Central memory CD4-positive, alpha-beta T cell (primary cell): ENCODE measurements around the gene MGMT.

Experiments
- DNase-seq: peaks from one replicate; pipeline ENCODE4 v3.0.0; 2022

Gene MGMT

GRCh38 chr10:129784291-129784690 lies 317.2 kb downstream of the MGMT start:
- DNase-seq = no peak

DNA sequence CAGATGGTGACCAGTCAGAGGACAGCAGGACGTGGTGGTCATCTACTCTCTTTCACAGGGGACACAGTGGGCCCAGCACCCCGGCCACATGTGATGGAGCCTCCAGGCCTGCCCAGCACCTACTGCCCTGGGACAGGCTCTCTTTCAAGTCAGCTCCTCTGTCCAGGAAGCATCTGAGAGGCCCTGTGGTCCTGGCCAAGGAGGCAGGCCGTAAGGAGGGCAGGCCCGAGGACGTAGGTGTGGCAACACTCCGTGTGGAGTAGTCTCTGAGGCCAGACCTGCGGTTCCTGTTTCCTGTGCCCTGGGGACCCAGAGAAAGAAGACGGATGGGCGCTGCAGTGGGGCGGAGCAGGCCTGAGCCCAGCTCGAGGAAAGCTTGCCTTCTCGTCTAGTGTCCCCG lies 317.9 kb downstream of the MGMT start:
- DNase-seq = no peak

GRCh38 chr10:129785536-129785981 lies 318.5 kb downstream of the MGMT start:
- DNase-seq = no peak

- DNase-seq = no peak
These were observed 319.2 kb downstream of the MGMT start for GRCh38 chr10:129786216-129786615.

GRCh38 chr10:129787557-129787956 lies 320.5 kb downstream of the MGMT start:
- no peak for DNase-seq

- no peak for DNase-seq
These were observed 321.2 kb downstream of the MGMT start for GRCh38 chr10:129788215-129788614.

GRCh38 chr10:129790715-129791446 lies 323.8 kb downstream of the MGMT start:
- no peak for DNase-seq

- DNase-seq = no peak
These were observed 325.1 kb downstream of the MGMT start for GRCh38 chr10:129792141-129792540.

GRCh38 chr10:129792864-129793263 lies 325.8 kb downstream of the MGMT start:
- no peak for DNase-seq

DNA sequence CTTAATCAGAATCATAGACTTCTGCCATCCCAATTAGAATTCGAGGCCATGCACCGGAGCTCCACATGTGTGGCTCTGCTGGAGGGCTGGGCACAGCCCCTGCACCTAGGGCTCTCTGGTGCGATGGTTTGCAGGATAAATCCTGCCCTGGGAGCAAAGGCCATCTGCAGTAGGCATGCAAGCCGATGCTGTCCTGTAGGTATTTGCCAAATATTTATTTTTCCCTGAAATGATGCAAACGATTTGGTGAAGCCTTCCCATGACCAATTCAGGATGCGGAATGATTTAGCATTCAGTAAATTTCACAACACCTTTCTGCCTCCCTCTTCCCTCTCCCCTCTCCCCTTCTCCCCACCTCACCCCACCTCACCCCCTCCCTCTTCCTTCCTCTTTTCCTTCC lies 326.4 kb downstream of the MGMT start:
- no peak for DNase-seq

- DNase-seq = no peak
These were observed 327.0 kb downstream of the MGMT start for GRCh38 chr10:129793996-129794395.

DNA sequence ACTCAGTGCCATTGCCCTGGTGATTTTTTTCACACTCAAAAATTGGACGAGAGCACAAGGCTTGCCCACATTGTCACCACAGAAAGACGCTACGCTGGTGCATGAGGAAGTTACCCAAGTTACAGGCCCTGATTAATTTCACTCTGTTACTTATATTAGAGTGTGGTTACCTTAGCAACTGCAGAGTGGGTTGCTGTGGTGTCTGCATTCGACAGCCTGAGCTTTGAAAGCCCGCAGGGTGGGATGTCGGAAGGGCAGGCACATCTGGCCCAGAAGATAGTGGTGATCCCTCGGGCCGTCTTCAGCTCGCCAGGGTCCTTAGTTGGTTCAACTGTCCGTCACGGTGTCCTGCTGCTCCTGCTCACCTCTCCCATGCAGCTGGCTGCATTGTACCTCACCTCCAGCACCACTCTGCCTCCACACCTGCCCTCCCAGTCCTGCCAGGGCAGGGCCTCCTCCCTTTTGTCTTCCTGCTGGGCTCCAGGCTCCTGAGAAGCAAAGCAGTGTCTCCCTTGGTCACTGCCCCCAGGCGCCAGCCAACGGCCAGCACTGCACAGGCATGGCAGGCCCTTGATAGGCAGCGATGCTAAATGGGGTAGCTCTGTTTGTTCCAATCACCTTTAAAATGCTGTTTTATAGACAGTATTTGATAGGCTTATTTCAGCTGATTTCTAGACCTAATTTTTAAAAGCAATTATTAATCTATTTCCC lies 329.8 kb downstream of the MGMT start:
- no peak for DNase-seq

- no peak for DNase-seq
These were observed 332.9 kb downstream of the MGMT start for GRCh38 chr10:129799942-129800341.

DNA sequence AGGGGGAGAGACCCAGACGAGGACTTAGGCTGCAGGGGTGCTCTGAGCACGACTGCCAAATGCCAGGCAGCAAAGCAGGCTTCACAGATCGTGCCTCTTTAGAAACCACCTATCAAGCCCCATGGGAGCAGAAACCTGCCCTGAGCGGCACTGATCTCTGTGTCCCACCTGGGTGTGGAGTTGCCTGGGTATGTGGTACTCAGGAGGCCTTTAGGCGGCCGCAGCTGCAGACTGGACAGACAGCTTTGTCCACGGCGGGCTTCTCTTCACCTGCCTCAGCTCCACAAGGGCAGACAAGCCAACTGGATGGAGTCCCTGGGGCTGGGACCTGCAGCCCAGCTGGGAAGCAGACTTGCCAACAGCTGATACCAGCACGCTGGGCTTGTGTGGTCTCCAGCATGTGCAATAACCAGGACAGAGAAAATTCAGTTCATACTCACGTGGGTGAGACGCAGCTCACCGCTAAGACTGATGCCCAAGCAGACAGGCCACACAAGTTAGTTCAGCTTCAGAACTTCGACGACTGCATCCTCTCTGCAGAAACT lies 333.8 kb downstream of the MGMT start:
- no peak for DNase-seq

GRCh38 chr10:129807211-129807610 lies 340.2 kb downstream of the MGMT start:
- DNase-seq = no peak

GRCh38 chr10:129808092-129808983 lies 341.3 kb downstream of the MGMT start:
- DNase-seq = no peak

DNA sequence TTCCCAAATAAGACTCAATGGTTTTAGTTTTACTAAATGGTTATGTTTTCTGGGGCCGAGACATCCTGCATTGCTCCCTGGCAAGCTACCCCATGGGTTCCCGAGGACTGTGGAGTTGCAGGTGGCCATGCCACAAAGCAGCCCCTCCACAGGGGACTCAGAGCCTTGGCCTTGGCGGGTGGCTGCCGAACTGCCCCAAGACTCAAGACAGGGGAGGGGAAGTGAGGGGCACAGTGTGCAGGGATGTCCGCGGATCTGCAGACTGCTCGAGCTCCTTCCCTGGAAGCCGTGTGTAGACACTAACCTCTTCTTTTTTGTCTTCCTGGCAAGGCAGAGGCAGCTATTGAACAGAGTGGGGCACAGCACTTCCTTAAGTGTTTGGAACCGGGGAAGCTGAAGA lies 342.4 kb downstream of the MGMT start:
- no peak for DNase-seq

DNA sequence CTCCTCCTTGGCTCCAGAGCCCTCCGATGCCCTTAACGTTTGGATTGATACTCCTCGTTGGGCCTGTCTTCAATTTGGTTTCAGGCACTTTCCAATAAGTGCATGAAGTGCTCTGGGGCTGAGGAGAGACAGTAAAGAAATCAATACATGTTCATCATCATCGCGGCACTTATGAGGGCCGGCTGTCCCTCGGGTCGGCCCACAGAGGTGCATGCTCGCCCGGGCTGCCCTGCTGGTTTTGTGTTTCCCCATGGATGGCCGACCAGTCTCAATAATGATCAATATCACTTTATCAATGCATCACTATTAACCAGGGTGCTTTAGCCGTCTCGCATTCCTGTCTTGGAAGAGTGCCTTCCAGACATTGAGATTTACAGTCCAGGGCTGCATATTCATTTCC lies 342.8 kb downstream of the MGMT start:
- no peak for DNase-seq

DNA sequence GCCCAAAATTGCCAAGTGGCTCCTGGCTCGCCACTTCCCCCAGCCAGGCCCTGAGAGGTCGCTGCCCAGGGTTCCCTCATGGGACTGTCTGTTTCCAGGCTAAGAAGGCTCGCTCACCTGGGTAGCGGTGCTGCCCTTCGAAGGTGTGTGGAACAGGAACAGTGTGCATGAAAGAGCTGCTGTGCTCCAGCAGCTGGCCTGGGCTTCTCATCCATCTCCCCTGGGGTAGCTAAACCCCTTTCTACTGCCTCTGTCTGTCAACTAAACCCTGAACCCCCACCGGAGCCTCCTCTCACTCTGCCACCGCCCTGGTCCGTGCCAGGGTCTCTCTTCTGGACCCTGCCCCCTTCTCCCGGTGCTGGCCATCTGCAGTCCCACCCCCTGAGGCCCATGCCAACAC lies 344.2 kb downstream of the MGMT start:
- DNase-seq = no peak

GRCh38 chr10:129812398-129812797 lies 345.4 kb downstream of the MGMT start:
- no peak for DNase-seq

DNA sequence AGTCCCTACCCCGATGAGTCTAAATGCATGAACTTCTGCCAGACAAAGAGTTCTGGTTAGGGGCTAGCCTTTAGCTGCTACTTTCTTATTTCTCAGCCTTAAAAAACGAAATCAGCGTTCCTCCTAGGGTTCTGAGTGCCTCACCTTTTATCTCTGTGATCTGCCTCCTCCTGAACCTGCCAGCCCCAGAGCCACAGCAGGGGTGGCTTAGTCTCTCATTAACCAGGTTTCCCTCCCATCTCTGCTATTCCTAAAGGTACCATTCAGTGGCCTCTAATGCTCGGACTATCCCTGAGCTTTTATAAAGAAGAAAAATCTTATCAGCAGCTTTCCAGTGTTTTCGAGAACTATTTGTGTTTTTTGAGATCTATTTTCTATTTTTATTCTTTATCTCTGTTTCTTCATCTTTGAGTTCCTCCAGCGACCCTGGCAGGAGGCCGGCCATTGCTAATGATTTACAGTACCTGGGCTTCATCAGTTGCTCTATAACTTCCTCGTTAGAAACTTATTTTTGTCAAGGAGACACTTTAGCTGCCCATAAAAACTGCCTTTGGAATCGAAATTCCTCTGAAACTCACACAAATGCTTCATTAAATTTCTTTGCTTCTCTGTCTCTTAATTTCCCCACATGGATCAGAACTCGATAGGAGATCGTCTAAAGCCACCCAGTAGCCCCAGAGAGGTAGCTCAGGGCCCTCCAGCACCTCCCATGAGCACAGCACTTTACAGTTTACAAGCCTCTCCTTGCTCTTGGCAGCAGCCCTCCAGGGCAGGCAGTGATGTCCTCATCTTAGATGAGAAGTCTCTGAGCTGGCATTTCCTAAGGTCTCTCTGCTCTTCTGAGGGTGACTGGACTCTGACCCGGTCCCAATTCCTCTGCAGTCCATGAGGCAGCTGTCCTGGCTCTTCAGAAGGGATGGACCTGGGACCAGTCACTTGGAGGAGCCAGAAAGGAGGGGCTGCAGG lies 347.9 kb downstream of the MGMT start:
- DNase-seq = no peak
